ENCODE measurements around the gene MRPL36.

The MRPL36 gene

GRCh38 chr5:1806199-1806598 lies 6.6 kb upstream of the MRPL36 start:
- Histone ChIP-seq H3K27me3 (ENCODE audit: low read depth, low read length) (no peaks in the 10 kb centered on the region), H3K9ac (ENCODE audit: low read length) (no peak overlapping the region), H4K20me1 (ENCODE audit: insufficient read depth, low read length) (no peaks in the 10 kb centered on the region), H3K4me1 (ENCODE audit: low read length) (0 out of 2 replicates have a peak, but pooled peaks cover 3% of the 10 kb centered on the region), H3K4me3 (ENCODE audit: low read length) (no peak overlapping the region), H2AFZ (ENCODE audit: low read depth, low read length) (no peak overlapping the region), H3K4me2 (ENCODE audit: low read length) (no peak overlapping the region), H3K27ac (ENCODE audit: low read length) (no peak overlapping the region), H3K9me3 (ENCODE audit: insufficient read depth, low read length) (no peaks in the 10 kb centered on the region), H3K79me2 (ENCODE audit: low read length) (peaks cover 86% of the 10 kb centered on the region), H3K36me3 (replicated peaks; ENCODE audit: low read depth, low read length) (peaks cover 14% of the 10 kb centered on the region)
- no peak for TF ChIP-seq CTCF (IDR thresholded peaks at IDR 0.05; ENCODE audit: low read depth, low read length)
- TF ChIP-seq EZH2phosphoT487 (IDR thresholded peaks at IDR 0.05; ENCODE audit: low read depth): no peak

- H3K4me3 ChIP-seq (ENCODE audit: low read length): no peak overlapping the region
- no peak overlapping the region for H3K27ac ChIP-seq (ENCODE audit: low read length)
- H3K4me2 ChIP-seq (ENCODE audit: low read length): no peak overlapping the region
- no peaks in the 10 kb centered on the region for H3K27me3 ChIP-seq (ENCODE audit: low read depth, low read length)
- no peaks in the 10 kb centered on the region for H4K20me1 ChIP-seq (ENCODE audit: insufficient read depth, low read length)
- no peak for TF ChIP-seq CTCF (IDR thresholded peaks at IDR 0.05; ENCODE audit: low read depth, low read length)
- no peak for TF ChIP-seq EZH2phosphoT487 (IDR thresholded peaks at IDR 0.05; ENCODE audit: low read depth)
- peaks cover 14% of the 10 kb centered on the region for H3K36me3 ChIP-seq (replicated peaks; ENCODE audit: low read depth, low read length)
- peaks cover 88% of the 10 kb centered on the region for H3K79me2 ChIP-seq (ENCODE audit: low read length)
- H3K4me1 ChIP-seq (ENCODE audit: low read length): 0 out of 2 replicates have a peak, but pooled peaks cover 3% of the 10 kb centered on the region
- no peaks in the 10 kb centered on the region for H3K9me3 ChIP-seq (ENCODE audit: insufficient read depth, low read length)
- no peak overlapping the region for H3K9ac ChIP-seq (ENCODE audit: low read length)
- H2AFZ ChIP-seq (ENCODE audit: low read depth, low read length): no peak overlapping the region
Observed at GRCh38 chr5:1805736-1806135, 6.1 kb upstream of the MRPL36 start.

- no peak overlapping the region for H3K4me2 ChIP-seq (ENCODE audit: low read length)
- H3K79me2 ChIP-seq (ENCODE audit: low read length): peaks cover 89% of the 10 kb centered on the region
- H3K9me3 ChIP-seq (ENCODE audit: insufficient read depth, low read length): no peaks in the 10 kb centered on the region
- H3K9ac ChIP-seq (ENCODE audit: low read length): no peak overlapping the region
- no peak for TF ChIP-seq EZH2phosphoT487 (IDR thresholded peaks at IDR 0.05; ENCODE audit: low read depth)
- TF ChIP-seq CTCF (IDR thresholded peaks at IDR 0.05; ENCODE audit: low read depth, low read length): no peak
- no peak overlapping the region for H3K27ac ChIP-seq (ENCODE audit: low read length)
- no peaks in the 10 kb centered on the region for H3K27me3 ChIP-seq (ENCODE audit: low read depth, low read length)
- no peaks in the 10 kb centered on the region for H4K20me1 ChIP-seq (ENCODE audit: insufficient read depth, low read length)
- 0 out of 2 replicates have a peak, but pooled peaks cover 3% of the 10 kb centered on the region for H3K4me1 ChIP-seq (ENCODE audit: low read length)
- peaks cover 14% of the 10 kb centered on the region for H3K36me3 ChIP-seq (replicated peaks; ENCODE audit: low read depth, low read length)
- no peak overlapping the region for H3K4me3 ChIP-seq (ENCODE audit: low read length)
- H2AFZ ChIP-seq (ENCODE audit: low read depth, low read length): no peak overlapping the region
Observed at GRCh38 chr5:1805326-1805725, 5.7 kb upstream of the MRPL36 start.

- no peaks in the 10 kb centered on the region for H3K9me3 ChIP-seq (ENCODE audit: insufficient read depth, low read length)
- no peak overlapping the region for H3K4me2 ChIP-seq (ENCODE audit: low read length)
- H3K36me3 ChIP-seq (replicated peaks; ENCODE audit: low read depth, low read length): peaks cover 14% of the 10 kb centered on the region
- H4K20me1 ChIP-seq (ENCODE audit: insufficient read depth, low read length): no peaks in the 10 kb centered on the region
- H3K27ac ChIP-seq (ENCODE audit: low read length): no peak overlapping the region
- peaks cover 88% of the 10 kb centered on the region for H3K79me2 ChIP-seq (ENCODE audit: low read length)
- no peak overlapping the region for H2AFZ ChIP-seq (ENCODE audit: low read depth, low read length)
- TF ChIP-seq CTCF (IDR thresholded peaks at IDR 0.05; ENCODE audit: low read depth, low read length): no peak
- TF ChIP-seq EZH2phosphoT487 (IDR thresholded peaks at IDR 0.05; ENCODE audit: low read depth): no peak
- H3K4me1 ChIP-seq (ENCODE audit: low read length): 0 out of 2 replicates have a peak, but pooled peaks cover 3% of the 10 kb centered on the region
- H3K27me3 ChIP-seq (ENCODE audit: low read depth, low read length): no peaks in the 10 kb centered on the region
- no peak overlapping the region for H3K9ac ChIP-seq (ENCODE audit: low read length)
- no peak overlapping the region for H3K4me3 ChIP-seq (ENCODE audit: low read length)
Observed at GRCh38 chr5:1804001-1804690, 4.5 kb upstream of the MRPL36 start.

Data from OCI-LY3 (cell line).